HG02973 (cell line): Measurements from ENCODE around the gene LDLRAD4.

ENCODE experiments used
- ATAC-seq: cut with Tn5 transposase; IDR thresholded peaks from one replicate; pipeline ENCODE4 v1.9.1; 2021; ENCODE audit warnings: moderate library complexity; ENCODE audit not compliant: unreplicated experiment

The LDLRAD4 gene

GRCh38 chr18:13264091-13265007, 45.8 kb downstream of the LDLRAD4 start:
- ATAC-seq, result no peak

GRCh38 chr18:13265008-13265910, 46.7 kb downstream of the LDLRAD4 start:
- no peak for ATAC-seq

- ATAC-seq, result no peak
Observed at GRCh38 chr18:13265911-13266217, 47.3 kb downstream of the LDLRAD4 start.

- ATAC-seq, result no peak
Observed at GRCh38 chr18:13266218-13267100, 47.9 kb downstream of the LDLRAD4 start.

- ATAC-seq, result no peak
Observed at GRCh38 chr18:13267431-13267873, 48.9 kb downstream of the LDLRAD4 start.

GRCh38 chr18:13268158-13269012, 49.8 kb downstream of the LDLRAD4 start:
- no peak for ATAC-seq

- ATAC-seq, result no peak
Observed at GRCh38 chr18:13269013-13269280, 50.4 kb downstream of the LDLRAD4 start.

GRCh38 chr18:13269521-13270011, 51.0 kb downstream of the LDLRAD4 start:
- no peak for ATAC-seq

GRCh38 chr18:13270279-13270855, 51.8 kb downstream of the LDLRAD4 start:
- ATAC-seq, result no peak

GRCh38 chr18:13271302-13271911, 52.8 kb downstream of the LDLRAD4 start:
- ATAC-seq, result no peak

- no peak for ATAC-seq
Observed at GRCh38 chr18:13272416-13272815, 53.9 kb downstream of the LDLRAD4 start.

- ATAC-seq, result no peak
Observed at GRCh38 chr18:13273800-13274199, 55.2 kb downstream of the LDLRAD4 start.

- ATAC-seq, result no peak
Observed at GRCh38 chr18:13275075-13275474, 56.5 kb downstream of the LDLRAD4 start.

GRCh38 chr18:13276530-13277520, 58.3 kb downstream of the LDLRAD4 start:
- ATAC-seq, result no peak

GRCh38 chr18:13278062-13278630, 59.6 kb downstream of the LDLRAD4 start:
- no peak for ATAC-seq

GRCh38 chr18:13279181-13280069, 60.9 kb downstream of the LDLRAD4 start:
- ATAC-seq, result no peak
